ENCODE results near the gene ERG. TPM values are rescaled to one million over a fixed set of nuclear protein-coding genes. Genes with fewer than 3 reads are reported as not detected.

The ERG gene
- total and polyA plus RNA-seq, 12 donors: 4.0 to 16.3 (median 11.2) TPM

GRCh38 chr21:38354231-38354630, 144.0 kb downstream of the ERG start:
- Histone ChIP-seq H3K4me1 (replicated peaks in 1 of 2) (no peaks in the 10 kb centered on the region), H3K27me3 (no peaks in the 10 kb centered on the region), H3K27ac (no peak overlapping the region), H3K9me3 (replicated peaks in 1 of 3) (no peaks in the 10 kb centered on the region), H3K4me3 (no peak overlapping the region), H3K36me3 (replicated peaks in 1 of 2) (no peaks in the 10 kb centered on the region)
- intact Hi-C loops (cut with DNase I): loop anchor here in 1 of 2 donors (10.0 kb wide), 1 partner anchor 639 kb away; no protein-coding TSS in a partner anchor
- 87 to 93% (median 92%) methylated on average over 8 to 10 of the region's 10 CpGs for WGBS, 4 donors
- TF ChIP-seq POLR2A (IDR thresholded peaks at IDR 0.05) (no peak), CTCF (IDR thresholded peaks at IDR 0.05) (no peak)
- DNase-seq: no peak

- 38 to 53% (median 42%) methylated on average over 6 of the region's 6 CpGs for WGBS, 4 donors
- DNase-seq: peak; percentile 52 to 79 (median 67)
- Histone ChIP-seq H3K27me3 (no peaks in the 10 kb centered on the region), H3K9me3 (replicated peaks in 1 of 3) (no peaks in the 10 kb centered on the region), H3K27ac (no peak overlapping the region), H3K36me3 (replicated peaks in 1 of 2) (no peaks in the 10 kb centered on the region), H3K4me1 (replicated peaks in 1 of 2) (no peaks in the 10 kb centered on the region), H3K4me3 (no peak overlapping the region)
- no peak for TF ChIP-seq POLR2A (IDR thresholded peaks at IDR 0.05)
- peak; percentile 53 to 80 (median 70) for TF ChIP-seq CTCF (IDR thresholded peaks at IDR 0.05)
- intact Hi-C loops (cut with DNase I): loop anchor here in 1 of 2 donors (10.0 kb wide), 1 partner anchor 638 kb away; no protein-coding TSS in a partner anchor
Measured at GRCh38 chr21:38352536-38353219, 145.6 kb downstream of the ERG start.

GRCh38 chr21:38351961-38352521, 146.2 kb downstream of the ERG start:
- no peak for DNase-seq
- Histone ChIP-seq H3K27me3 (no peaks in the 10 kb centered on the region), H3K4me3 (no peak overlapping the region), H3K36me3 (replicated peaks in 1 of 2) (no peaks in the 10 kb centered on the region), H3K27ac (no peak overlapping the region), H3K4me1 (replicated peaks in 1 of 2) (no peaks in the 10 kb centered on the region), H3K9me3 (replicated peaks in 1 of 3) (no peaks in the 10 kb centered on the region)
- intact Hi-C loops (cut with DNase I): loop anchor here in 1 of 2 donors (2.0 to 10.0 kb wide), 2 partner anchors 133 to 637 kb away; no protein-coding TSS in a partner anchor
- no peak for TF ChIP-seq POLR2A (IDR thresholded peaks at IDR 0.05)
- no peak for TF ChIP-seq CTCF (IDR thresholded peaks at IDR 0.05)
- WGBS, 4 donors: 58 to 64% (median 63%) methylated on average over 10 of the region's 10 CpGs

GRCh38 chr21:38351176-38351959, 146.9 kb downstream of the ERG start:
- H3K36me3 ChIP-seq (replicated peaks in 1 of 2): no peaks in the 10 kb centered on the region
- H3K27ac ChIP-seq: no peak overlapping the region
- no peak for DNase-seq
- no peak for TF ChIP-seq POLR2A (IDR thresholded peaks at IDR 0.05)
- H3K9me3 ChIP-seq (replicated peaks in 1 of 3): no peaks in the 10 kb centered on the region
- WGBS, 4 donors: 87 to 91% (median 89%) methylated on average over 16 of the region's 16 CpGs
- no peak overlapping the region for H3K4me3 ChIP-seq
- H3K27me3 ChIP-seq: no peaks in the 10 kb centered on the region
- H3K4me1 ChIP-seq (replicated peaks in 1 of 2): no peaks in the 10 kb centered on the region
- intact Hi-C loops (cut with DNase I): loop anchor here in 1 of 2 donors (2.0 to 10.0 kb wide), 2 partner anchors 133 to 637 kb away; no protein-coding TSS in a partner anchor

Data from adrenal gland (tissue), 12 donors.